Fibroblast of skin of back (primary cell): Measurements from ENCODE around the gene P2RY12. TPM values are rescaled to one million over a fixed set of nuclear protein-coding genes. Genes with fewer than 3 reads are reported as not detected.

Source experiments
- DNase-seq: peaks from one replicate; pipeline ENCODE4 v3.0.0-alpha.2; 2013
- polyA plus RNA-seq, 2 experiments: library from polyadenylated mRNA; unstranded; fragments of 120-200 nt; gene quantifications; one replicate each; pipeline ENCODE4 v1.2.1, GENCODE V29; 2013; ENCODE audit not compliant: insufficient read length in 2 of 2

Gene P2RY12
- not detected for polyA plus RNA-seq (2013, experiment 1 of 2; ENCODE audit: insufficient read length)
- not detected for polyA plus RNA-seq (2013, experiment 2 of 2; ENCODE audit: insufficient read length)

DNA sequence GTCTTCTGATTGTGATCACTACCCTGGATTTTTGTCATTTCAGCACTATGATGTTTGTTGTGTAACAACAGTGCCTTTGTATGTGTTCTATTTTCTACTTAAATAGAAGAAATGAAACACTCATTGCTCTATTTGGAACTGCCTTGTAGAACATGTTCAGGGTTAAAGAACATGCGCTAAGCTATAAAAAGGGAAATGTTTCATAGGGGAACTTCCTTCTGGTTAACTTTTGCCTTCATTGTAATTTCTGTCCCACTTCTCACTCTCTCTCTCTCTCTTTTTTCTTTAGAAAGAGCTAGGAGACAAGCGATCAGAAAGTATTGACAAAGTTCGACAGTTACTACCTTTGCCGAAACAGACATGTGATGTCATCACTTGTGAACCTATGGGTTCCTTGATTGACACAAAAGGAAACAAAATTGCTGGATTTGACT is at the start of gene P2RY12:
TSS of gene P2RY12 (minus strand) at position 13 of the 434 bp plus-strand sequence. CDS start 45,908 bp downstream, outside the sequence.
- DNase-seq, result no peak

DNA sequence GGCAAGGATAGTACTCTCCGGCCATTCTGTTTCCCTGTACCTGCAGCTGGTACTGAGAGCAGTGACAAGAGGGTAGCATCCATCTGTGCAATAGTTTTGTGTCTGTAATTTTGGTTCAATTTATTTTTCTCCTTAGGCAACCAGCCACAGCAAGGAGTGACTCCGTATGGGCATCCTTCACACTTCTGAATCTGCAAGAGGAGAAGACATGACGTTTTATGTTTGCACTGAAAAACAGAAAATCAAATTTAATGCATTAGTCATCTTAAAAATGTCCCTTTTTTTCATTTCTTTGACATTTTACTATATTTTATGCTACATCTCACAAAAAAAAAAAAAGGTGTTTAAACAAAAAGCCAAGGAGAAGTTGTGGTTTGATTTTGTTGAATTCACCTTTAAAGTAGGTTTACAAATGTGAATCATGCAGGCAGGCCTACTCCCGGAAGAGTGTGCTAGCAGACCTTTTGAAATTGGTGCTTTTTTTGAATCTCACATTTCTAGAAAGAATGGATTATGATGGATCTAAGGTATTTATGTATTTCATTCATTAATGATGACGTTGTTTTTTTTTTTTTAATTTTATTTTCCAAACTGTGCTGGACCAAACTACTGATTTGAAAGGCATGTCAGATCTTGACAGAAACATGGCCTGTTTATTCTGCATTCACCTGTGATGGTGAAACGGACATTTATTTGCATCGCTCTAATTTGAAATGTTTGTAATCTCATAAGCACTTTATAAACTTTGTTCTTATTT is 48.2 kb upstream of the P2RY12 start:
- DNase-seq, result no peak

DNA sequence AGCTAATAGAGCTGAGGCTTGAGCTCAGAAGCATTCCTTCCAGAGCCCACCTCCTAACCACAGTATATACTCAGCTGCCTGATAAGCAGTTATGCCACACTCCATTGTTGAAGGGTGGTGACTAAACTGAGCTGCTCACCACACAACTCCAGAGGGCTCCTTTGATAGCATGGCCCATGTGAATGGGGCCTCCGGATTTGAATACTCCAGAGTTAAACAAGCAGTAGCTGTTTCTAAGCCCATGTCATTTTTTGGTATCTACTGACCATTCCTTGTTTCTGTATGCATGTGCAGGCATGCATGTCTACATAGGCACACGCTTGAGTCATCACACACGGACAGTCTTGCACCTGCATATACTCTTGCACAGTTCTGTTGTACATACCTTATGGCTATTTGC is 47.4 kb upstream of the P2RY12 start:
- DNase-seq, result peak; percentile 51

DNA sequence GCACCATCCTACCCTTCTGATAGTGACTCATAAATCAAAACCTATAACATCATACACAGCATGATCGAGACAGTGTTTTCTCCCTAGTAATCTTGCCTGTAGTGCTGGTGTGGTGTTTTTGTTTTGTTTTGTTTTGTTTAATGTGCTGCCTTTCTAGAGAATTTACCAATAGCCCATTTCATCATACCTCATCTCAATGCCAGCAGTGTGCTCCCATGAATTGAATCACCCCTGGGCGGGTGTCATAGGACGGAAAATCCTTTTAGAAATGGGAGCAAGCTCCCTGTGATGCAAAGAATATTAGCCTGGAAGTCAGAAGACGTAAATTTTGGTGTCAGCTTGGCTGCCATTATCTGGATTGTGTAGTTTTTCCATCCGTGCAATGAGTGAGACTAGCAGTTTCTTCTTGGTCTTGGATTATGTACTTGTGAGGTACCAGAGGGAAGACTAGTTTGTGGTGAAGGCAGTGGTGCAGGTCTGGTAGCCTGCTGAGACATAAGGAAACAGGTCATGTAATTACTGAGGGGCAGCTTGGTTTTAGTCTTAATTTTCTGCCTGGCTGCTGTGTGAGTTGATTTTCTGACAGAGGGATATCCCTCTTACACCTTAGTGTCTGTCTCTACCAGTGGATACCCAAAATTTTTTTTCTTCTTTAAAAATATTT is 46.4 kb upstream of the P2RY12 start:
- no peak for DNase-seq

DNA sequence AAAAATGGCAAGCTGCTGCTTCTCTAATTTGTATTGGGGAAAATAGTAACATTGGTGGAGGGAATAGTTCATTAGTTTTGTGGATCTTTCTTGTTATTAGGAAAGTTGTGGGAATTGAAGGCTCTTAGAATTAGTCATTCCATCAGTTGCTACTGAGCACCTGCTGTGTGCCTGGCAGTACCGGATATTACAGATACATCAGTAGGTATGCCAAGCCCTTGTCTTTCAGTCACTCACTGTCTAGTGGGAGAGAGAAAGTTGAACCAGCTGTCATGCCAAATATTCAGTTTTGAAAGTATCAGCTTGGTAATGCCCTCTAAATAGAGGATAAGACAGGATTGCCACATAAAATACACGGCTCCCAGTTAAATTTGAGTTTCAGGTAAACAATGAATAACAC is 43.8 kb upstream of the P2RY12 start:
- DNase-seq, result no peak

DNA sequence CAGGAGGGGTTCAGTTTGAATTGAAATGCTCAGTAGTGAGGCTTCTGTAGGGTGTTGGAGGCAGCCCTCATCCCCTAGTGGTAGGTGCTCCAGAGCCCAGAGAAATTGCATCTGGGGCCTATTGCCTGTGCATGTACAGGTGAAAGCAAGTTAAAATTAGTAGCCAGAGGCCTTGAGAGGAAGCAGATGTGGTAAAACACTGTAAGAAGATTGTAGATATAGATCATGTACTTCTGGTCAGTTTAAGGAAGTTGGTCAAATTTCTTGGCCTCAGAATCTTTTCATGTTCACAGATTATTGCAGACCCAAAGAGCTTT is 41.7 kb upstream of the P2RY12 start:
- no peak for DNase-seq

DNA sequence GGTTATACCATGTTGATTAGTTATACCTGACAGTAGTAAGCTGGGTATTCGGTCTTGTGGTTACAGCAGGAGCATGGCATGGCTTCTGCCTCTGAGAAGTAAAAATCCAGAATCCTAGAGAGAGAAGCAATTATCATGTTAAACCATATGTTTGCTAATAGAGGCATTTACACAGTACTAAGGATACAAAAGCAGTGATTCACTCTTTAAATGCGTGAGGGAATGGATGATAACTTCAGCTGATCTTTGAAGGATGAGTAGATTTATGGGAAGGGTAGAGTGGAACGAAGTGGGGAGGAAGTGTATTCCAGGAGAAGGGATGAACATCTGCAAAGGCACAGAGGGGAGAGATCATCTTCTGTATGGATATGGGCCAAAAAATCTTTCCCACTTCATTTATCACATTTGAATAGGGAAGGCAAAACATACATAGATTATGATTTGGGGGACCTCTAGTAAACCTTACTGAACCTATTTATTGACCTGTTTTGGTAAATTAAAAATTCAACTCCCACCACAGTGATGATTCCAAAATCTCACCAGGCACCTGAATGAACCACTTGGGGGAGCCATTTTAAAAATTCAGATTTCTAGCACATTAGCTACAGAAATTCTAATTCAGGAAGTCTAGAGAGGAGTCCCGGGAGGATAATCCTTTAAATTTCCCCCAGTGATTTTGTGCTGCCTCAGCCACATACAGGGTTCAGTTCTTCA is 41.2 kb upstream of the P2RY12 start:
- DNase-seq, result no peak

DNA sequence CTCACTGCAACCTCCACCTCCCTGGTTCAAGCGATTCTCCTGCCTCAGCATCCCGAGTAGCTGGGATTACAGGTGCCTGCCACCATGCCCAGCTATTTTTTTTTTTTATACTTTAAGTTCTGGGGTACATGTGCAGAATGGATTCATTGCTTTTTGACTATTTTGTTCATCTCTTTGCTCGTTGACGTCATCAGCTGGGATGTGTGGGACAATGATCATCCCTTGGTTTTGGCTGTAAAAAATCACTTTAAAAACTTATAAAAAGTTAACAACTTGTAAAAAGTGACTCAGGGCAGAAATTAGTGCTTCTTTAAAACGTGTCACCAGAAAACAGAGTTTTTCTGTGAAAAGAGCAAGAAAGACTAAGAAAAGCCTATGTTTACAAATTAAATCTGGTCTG is 38.5 kb upstream of the P2RY12 start:
- no peak for DNase-seq

DNA sequence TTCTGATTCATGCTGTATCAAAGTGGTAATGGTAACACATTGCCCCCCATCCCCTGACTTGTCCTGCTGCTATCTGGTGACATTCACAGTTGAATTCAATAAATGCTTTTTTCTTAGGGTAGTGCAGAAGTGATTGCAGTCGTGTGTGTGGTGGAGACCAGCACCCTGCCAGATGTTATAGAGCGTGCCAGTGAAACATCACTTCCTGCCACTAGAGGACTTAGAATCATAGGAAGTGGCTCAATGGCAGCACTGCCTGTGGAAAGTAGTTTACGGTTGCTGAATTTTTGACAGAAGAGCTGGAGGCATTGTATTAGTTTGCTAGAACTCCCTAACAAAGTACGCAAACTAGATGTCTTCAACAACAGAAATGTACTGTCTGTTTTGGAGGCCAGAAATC is 37.4 kb upstream of the P2RY12 start:
- no peak for DNase-seq

DNA sequence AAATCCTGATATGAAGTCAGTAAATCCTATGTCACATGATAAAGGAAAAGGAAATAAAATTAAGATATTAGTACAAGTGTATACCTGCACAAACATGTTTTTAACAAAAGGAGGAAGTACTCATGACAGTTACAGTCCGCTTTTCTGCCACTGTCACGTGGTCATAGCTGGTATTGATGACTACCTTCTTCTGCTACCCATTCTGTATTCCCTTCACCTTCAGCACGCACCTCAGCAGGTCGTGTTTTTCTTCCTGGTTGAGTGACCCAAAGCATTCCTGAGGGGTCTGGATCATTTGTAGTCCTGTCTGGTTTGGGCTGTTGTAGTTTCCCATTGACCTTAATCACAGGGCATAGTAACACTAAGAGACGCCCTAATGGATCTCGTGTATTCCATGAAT is 35.3 kb upstream of the P2RY12 start:
- DNase-seq, result no peak

DNA sequence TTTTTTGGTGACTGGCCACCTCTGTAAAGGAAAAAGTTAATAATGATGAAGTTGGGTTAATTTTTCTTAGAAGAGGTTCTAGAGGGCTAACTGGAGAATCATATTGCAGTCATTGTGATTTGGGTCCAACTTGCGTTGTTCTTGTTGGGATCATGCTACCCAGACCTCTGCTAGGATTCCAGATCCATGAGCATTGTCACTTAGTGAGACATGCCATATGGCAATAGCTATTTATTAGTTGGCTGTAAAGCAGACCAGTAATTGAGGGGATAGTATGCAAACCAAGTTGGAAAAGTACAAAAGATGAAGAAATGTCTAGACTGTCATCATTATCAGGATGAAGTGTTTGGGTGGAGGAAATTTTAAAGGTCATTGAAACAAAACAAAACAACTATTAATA is 30.7 kb upstream of the P2RY12 start:
- DNase-seq, result no peak

DNA sequence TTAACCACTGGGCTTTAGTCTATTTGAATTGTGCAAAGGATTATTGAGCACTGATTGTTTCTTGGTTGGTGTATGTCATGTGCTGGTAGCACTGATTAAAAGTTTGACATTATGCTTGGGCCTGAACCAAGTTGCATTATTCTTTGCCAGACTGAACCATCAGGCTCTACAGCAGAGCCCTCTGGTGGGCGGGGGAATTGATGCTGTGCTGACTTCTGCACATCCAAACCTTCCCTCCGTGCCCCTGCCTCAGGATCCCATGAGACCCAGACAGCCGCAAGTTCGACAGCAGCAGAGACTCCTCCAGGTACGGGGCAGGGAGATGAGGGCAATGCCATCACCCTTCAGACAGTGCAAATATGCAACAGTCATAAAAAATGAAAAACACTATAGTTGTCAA is 28.4 kb upstream of the P2RY12 start:
- no peak for DNase-seq

DNA sequence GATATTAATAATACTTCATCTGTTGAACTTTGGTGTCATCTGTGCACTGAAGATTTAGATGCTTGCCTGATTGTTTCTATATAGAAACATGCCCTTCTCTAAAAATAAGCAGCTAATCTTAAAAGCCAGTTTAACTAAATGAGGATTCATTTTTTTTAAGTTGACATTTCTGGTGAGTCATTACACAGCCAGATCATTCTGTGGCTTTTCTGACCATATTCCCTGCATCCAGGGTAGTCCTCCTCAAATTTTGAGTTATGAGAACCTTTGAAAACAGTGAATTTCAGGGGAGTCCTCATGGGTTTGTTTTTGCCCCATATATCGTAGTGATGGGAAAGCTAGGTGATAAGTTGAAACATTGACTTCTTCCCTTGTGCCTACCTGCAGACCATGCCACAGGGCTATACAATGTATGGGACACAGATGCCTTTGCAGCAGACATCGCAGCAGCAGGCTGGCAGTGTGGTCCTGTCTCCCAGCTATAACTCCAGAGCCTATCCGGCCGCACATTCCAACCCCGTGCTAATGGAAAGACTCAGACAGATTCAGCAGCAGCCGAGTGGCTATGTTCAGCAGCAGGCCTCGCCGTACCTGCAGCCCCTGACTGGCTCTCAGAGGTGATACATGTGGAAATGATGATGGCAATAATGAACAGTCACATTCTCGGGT is 26.5 kb upstream of the P2RY12 start:
- DNase-seq, result peak; percentile 62

DNA sequence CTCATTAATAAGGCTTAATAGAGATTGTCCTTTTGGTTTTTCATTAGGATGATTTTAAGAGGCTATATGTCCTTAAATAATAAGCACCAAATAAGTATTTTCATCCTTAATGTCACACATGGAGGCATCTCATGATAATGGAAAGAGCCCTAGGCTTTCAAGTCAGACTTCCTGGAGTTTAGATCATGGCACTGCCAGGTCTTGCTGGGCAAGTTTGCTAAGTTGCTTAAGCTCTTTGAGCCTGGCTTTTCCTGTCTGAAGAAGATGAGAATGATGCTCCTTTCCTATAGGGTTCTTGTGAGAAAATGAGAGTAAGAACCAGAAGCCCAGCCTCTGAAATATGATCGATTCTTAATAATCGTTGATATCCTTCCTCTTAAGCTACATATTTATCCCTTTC is 23.4 kb upstream of the P2RY12 start:
- no peak for DNase-seq

DNA sequence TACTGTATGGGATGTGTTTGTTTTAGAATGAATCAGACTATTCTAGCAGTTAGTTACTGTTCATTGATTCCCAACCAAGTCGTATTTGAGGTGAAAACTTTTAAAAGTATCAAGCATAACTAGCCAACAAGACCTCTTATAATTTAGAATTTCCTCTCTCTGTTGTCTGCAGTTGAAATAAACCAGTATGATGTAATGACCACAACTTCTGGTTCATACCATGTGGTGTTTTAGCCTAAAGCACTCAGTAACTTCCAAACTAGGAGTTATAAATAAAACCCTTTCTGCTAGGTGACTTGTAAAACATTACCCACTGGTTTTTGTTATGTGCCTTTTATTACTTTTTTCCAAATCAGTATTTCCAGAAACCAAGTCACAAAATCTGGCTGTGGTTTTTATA is 19.8 kb upstream of the P2RY12 start:
- peak; percentile 27 for DNase-seq

DNA sequence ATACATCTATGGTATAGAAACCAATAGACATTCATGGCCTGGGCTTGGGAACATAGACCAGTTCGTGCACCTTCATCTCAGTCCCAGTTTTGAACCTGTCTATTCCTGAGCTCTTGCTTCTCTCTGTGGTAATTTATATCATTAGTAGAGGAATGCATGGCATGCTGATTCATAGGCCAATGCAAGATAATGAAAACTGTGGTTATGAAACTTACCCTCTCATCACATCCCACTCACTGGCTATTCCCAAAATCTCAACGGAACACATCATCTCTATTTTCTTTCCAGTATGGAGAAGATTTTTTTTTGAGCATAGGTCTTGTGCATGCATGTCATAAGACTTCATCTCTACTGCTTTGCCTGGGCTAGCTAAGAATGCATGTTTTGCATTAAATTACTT is 18.7 kb upstream of the P2RY12 start:
- DNase-seq, result peak; percentile 77

DNA sequence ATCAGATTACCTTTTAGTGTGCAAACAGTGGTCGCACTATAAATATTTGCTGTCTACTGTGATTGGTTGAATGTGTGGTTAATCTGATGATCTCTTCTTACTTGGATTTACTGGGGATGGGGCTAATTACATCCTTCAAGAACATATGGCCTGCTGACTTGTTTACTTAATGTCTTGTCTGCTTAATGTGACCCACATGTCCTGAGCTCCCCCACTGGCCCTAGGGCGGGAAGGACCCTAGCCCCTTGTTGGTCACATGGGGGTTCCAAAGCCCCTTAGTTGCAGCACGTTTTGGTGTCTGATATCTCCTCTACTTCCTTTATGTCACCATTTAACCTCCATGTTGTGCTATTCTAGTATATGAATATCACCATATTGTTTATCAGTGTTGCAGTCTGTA is 17.8 kb upstream of the P2RY12 start:
- DNase-seq, result no peak

DNA sequence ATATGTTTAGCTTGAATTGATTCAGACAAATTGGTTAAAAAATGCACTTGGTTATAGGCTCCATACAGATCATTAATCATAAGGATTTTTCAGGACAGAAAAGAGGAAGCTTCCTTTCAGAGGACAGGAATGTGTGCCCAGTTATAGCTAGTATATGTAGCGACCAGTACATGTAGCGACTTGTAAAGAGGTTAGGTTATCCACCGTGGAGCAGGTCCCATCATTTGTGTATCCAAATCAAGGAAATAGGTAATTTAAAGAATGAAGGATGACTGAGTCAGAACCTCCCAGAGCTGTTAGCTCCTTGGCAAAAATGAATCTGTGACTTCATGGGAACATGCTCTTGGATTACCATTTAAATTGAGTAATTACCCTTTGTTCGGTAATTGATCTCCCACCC is 15.8 kb upstream of the P2RY12 start:
- no peak for DNase-seq

DNA sequence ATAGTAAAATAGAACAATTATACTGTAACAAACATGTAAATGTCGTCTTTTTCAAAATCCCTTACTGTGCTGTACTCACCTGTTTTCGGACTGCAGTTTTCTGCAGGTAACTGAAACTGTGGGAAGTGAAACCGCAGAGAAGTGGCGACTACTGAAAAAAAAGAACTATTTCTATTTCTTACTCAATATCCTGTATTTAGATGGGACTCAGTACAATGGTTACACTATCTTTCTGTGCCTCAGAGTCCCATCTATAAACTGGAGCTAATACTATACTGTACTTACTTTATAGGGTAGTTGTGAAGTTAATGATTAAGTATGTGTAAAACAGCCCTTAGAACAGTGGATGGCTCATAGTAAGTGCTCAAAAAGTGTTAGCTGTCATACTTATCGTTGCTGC is 14.3 kb upstream of the P2RY12 start:
- DNase-seq, result no peak

DNA sequence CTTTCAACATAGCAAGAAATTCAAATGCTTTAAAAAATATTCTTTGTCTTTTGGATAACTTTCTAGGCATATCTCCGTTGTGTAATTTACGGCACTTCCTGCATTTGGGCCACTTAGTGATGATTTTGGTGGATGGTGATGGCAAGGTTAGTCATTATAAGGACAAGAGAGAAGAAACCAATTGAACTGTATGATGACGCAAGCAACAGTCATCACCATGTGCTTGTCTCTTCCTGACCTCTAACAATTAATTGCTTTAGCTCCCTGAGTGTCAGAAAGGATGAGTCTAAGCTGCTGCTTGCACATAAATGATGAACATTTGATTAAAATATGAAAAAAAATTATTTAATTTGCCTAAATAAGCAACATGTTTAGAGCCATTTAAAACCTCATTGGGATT is 11.3 kb upstream of the P2RY12 start:
- DNase-seq, result peak; percentile 61

DNA sequence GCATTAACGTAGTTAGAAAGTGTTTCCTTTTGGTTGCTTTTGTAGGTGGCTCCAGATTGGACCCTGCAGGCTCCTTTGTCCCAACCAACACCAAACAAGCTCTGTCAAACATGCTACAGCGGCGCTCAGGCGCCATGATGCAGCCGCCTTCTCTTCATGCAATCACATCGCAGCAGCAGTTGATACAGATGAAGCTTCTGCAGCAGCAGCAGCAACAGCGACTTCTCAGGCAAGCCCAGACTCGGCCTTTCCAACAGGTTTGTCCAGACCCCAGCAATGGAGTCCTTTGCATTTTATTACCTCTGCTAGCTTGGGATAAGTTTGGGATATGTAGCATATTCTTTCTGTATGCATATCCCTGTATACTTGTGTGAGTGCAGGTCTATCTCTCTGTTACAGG is 10.1 kb upstream of the P2RY12 start:
- DNase-seq, result no peak

DNA sequence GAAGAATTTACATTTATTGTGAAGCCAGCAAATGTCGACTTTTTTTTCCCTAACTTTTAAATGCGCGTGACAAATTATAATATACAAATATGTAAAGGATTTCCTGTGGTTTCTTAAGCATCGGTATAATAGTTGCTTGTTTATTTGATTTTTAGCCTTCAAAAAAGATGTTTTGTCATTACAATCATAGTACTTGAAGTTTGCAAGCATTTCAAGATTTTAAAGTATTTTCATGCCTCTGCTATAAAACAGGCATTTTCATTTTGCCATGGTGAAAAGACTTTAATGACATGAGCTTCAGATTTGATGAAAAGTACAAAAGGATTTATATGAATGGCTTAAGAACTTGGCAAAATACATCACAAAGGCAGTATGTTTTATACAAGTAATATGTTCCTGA is 9.4 kb upstream of the P2RY12 start:
- peak; percentile 51 for DNase-seq

DNA sequence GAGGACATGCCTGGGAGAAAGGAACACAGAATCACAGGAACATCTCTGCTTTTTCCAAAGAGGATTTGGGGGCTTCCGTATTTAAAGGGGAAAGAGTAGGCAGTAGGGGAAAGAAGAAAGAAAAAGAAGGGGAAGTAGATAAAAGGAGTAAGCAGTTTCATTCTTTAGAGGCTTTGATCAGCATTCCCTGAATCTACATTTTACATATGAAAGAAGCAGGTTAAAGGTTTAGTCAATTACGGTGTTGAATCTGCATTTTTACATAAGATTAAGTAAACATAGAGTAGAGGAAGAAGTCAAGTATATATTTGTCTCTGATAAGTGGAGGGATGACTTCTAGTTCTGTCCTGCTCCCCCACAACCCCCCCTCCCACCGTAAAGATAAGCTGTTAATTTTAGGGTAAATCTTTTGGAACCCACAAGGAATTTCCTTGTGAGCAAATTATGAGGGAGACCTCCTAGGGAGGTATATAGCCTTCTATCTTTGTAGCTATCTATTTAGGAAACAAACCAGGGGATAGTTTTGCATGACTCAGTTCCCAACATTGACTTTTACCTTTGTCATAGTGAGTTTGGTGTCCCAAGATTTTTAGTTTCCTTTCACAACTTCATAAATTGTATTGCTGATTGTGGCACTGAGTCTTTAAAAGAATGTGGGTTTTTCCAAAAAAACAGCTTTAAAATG is 8.7 kb upstream of the P2RY12 start:
- no peak for DNase-seq
